Testis (tissue), 2 donors: ENCODE results near the gene SERINC1.

Experiments used
- CTCF ChIP-seq, 3 experiments: fragments of 450-650 bp in 2 of 3; fragments of 200-600 bp in 1 of 3; sonication (generic) in 1 of 3; IDR thresholded peaks; one replicate each; pipeline ENCODE4 v1.5.1; 2016 to 2019; ENCODE audit warnings: antibody characterized with exemption in 3 of 3, mild to moderate bottlenecking in 2 of 3, moderate library complexity in 1 of 3
- POLR2A ChIP-seq: fragments of 450-650 bp; IDR thresholded peaks from one replicate; pipeline ENCODE4 v1.6.1; 2017; ENCODE audit warnings: antibody characterized with exemption, mild to moderate bottlenecking, moderate library complexity

- TF ChIP-seq CTCF (IDR thresholded peaks at IDR 0.05) = no peak
- TF ChIP-seq POLR2A = no peak
These were observed 67.2 kb downstream of the SERINC1 start for GRCh38 chr6:122404444-122404843.
